Activated B cell treated with CpG ODN at 0.5 μM for 24 hours (primary cell): Measurements from ENCODE around the gene RNF126. TPM values are rescaled to one million over a fixed set of nuclear protein-coding genes. Genes with fewer than 3 reads are reported as not detected.
"Not testable (repeated sequence)": the region's sequence is repeated elsewhere in the genome, so short reads cannot be mapped to it uniquely, and the experiment has no call there.

Source experiments
- ATAC-seq: fragments of 200-7000 bp; cut with Tn5 transposase; one replicate; pipeline ENCODE4 v1.10.0; 2021; ENCODE audit warnings: low read depth, mild to moderate bottlenecking, moderate library complexity
- CTCF ChIA-PET: fragments of 350-600 bp; sonication (Branson Sonifier 250); formaldehyde crosslinking; loops from one replicate; lab custom pipeline; 2021; ENCODE audit warnings: antibody characterized with exemption; lab: Charles Lee
- POLR2A ChIA-PET: fragments of 350-600 bp; sonication (Branson Sonifier 250); formaldehyde crosslinking; loops from one replicate; lab custom pipeline; 2021; ENCODE audit warnings: antibody characterized with exemption; lab: Charles Lee
- DNase-seq: peaks from one replicate; pipeline ENCODE4 v3.0.0; 2022
- H3K27ac Mint-ChIP-seq: one replicate; pipeline ENCODE4 v1.8.0; 2020; ENCODE audit warnings: mixed read lengths
- H3K27me3 Mint-ChIP-seq: one replicate; pipeline ENCODE4 v1.8.0; 2021; ENCODE audit warnings: mixed read lengths
- H3K36me3 Mint-ChIP-seq: one replicate; pipeline ENCODE4 v1.8.0; 2021; ENCODE audit warnings: low read depth, mixed read lengths
- H3K4me1 Mint-ChIP-seq: one replicate; pipeline ENCODE4 v1.8.0; 2021; ENCODE audit warnings: mixed read lengths
- H3K4me3 Mint-ChIP-seq: one replicate; pipeline ENCODE4 v1.8.0; 2020; ENCODE audit warnings: mild to moderate bottlenecking, mixed read lengths
- H3K9me3 Mint-ChIP-seq: one replicate; pipeline ENCODE4 v1.8.0; 2020; ENCODE audit warnings: mixed read lengths
- intact Hi-C: fragments of 100-400 bp; cut with micrococcal nuclease; formaldehyde crosslinking; loops from one replicate; pipeline ENCODE4 v1.15.1; 2024
- total RNA-seq: library from RNA; stranded (reverse); gene quantifications from 2 replicates; pipeline ENCODE4 v1.2.3, GENCODE V29; 2022
- TF ChIP-seq, protein P1 (sequence below): fragments of 200-600 bp; IDR thresholded peaks from one replicate; pipeline ENCODE4 v1.8.0; 2022; ENCODE audit warnings: antibody characterized with exemption, mild to moderate bottlenecking

The RNF126 gene
- total RNA-seq, 1 donor from 2014 or later, result 82.7 TPM

DNA sequence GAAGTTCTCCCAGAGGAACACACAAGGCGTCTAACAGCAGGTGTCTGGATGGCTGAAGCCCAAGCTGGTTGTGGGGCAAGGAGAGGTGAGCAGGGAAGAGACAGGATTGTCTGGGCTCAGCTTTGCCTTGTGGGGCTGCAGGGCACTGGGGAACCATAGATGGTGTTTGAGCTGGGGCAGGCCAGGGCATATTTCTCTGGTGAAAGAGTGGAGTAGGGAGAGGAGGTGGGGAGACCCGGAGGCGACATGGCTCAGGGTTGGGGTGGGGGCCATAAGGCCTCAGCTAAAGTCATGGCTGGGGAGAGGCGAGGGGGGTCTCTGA is 40.3 kb upstream of the RNF126 start:
- CTCF ChIA-PET, result no interaction called here
- ATAC-seq, result no peak
- Mint-ChIP-seq H3K4me3 (no peak overlapping the region), H3K9me3 (peaks cover 7% of the 10 kb centered on the region), H3K27me3 (peaks cover 38% of the 10 kb centered on the region), H3K27ac (no peak overlapping the region), H3K36me3 (no peaks in the 10 kb centered on the region), H3K4me1 (peaks cover 9% of the 10 kb centered on the region)
- POLR2A ChIA-PET, result interaction anchor here (0.5 to 0.7 kb wide), 2 partner anchors 35 to 317 kb away, joined by 4 read pairs; no protein-coding TSS in a partner anchor
- DNase-seq, result no peak
- intact Hi-C loops, result no loop called here
- TF ChIP-seq, protein P1, sequence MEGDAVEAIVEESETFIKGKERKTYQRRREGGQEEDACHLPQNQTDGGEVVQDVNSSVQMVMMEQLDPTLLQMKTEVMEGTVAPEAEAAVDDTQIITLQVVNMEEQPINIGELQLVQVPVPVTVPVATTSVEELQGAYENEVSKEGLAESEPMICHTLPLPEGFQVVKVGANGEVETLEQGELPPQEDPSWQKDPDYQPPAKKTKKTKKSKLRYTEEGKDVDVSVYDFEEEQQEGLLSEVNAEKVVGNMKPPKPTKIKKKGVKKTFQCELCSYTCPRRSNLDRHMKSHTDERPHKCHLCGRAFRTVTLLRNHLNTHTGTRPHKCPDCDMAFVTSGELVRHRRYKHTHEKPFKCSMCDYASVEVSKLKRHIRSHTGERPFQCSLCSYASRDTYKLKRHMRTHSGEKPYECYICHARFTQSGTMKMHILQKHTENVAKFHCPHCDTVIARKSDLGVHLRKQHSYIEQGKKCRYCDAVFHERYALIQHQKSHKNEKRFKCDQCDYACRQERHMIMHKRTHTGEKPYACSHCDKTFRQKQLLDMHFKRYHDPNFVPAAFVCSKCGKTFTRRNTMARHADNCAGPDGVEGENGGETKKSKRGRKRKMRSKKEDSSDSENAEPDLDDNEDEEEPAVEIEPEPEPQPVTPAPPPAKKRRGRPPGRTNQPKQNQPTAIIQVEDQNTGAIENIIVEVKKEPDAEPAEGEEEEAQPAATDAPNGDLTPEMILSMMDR, result no peak

DNA sequence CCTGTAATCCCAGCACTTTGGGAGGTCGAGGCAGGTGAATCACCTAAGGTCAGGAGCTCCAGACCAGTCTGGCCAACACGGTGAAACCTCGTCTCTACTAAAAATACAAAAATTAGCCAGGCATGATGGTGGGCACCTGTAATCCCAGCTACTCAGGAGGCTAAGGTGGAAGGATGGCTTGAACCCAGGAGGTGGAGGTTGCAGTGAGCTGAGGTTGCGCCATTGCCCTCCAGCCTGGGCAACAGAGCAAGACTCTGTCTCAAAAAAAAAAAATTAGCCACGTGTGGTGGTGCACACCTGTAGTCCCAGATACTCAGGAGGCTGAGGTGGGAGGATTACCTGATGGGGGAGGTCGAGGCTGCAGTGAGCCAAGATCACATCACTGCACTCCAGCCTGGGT is 39.8 kb upstream of the RNF126 start:
- POLR2A ChIA-PET, result interaction anchor here (0.7 kb wide), 1 partner anchor 317 kb away, joined by 4 read pairs; no protein-coding TSS in a partner anchor
- intact Hi-C loops, H3K4me3 Mint-ChIP-seq, DNase-seq, H3K9me3 Mint-ChIP-seq, H3K36me3 Mint-ChIP-seq, CTCF ChIA-PET, H3K27ac Mint-ChIP-seq, H3K4me1 Mint-ChIP-seq, ATAC-seq: not testable (repeated sequence)
- H3K27me3 Mint-ChIP-seq, result peaks cover 37% of the 10 kb centered on the region

DNA sequence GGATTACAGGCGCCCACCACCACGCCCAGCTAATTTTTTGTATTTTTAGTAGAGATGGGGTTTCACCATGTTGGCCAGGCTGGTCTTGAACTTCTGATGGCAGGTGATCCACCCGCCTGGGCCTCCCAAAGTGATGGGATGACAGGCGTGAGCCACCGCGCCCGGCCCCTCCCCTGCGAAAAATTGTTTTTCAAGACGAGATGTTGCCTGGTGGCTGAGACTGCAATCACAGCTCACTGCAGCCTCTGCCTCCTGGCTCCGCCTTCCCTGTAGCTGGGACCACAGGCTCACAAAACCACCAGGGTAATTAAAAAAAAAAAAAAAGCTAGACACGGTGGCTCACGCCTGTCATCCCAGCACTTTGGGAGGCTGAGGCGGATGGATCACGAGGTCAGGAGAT is 36.9 kb upstream of the RNF126 start:
- ATAC-seq, DNase-seq, POLR2A ChIA-PET, H3K9me3 Mint-ChIP-seq, H3K27ac Mint-ChIP-seq, H3K4me1 Mint-ChIP-seq, H3K36me3 Mint-ChIP-seq, H3K4me3 Mint-ChIP-seq: not testable (repeated sequence)
- CTCF ChIA-PET, result interaction anchor here (0.6 kb wide), 1 partner anchor 210 kb away, joined by 3 read pairs; no protein-coding TSS in a partner anchor
- peaks cover 26% of the 10 kb centered on the region for H3K27me3 Mint-ChIP-seq
- intact Hi-C loops, result loop anchor here (1.0 kb wide), 1 partner anchor 10 kb away; no protein-coding TSS in a partner anchor

DNA sequence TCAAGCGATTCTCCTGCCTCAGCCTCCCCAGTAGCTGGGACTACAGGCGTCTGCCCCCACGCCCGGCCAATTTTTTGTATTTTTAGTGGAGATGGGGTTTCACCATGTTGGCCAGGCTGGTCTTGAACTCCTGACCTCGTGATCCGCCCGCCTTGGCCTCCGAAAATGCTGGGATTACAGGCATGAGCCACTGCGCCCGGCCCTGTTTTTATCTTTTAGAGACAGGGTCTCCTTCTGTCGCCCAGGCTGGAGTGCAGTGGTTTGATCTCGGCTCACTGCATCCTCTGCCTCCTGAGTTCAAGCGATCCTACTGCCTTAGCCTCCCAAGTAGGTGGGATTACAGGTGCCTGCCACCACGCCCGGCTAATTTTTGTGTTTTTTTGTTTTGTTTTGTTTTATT is 35.5 kb upstream of the RNF126 start:
- POLR2A ChIA-PET, H3K4me3 Mint-ChIP-seq, ATAC-seq, H3K4me1 Mint-ChIP-seq, DNase-seq, intact Hi-C loops, CTCF ChIA-PET, H3K27ac Mint-ChIP-seq, H3K9me3 Mint-ChIP-seq, H3K36me3 Mint-ChIP-seq: not testable (repeated sequence)
- peaks cover 24% of the 10 kb centered on the region for H3K27me3 Mint-ChIP-seq

DNA sequence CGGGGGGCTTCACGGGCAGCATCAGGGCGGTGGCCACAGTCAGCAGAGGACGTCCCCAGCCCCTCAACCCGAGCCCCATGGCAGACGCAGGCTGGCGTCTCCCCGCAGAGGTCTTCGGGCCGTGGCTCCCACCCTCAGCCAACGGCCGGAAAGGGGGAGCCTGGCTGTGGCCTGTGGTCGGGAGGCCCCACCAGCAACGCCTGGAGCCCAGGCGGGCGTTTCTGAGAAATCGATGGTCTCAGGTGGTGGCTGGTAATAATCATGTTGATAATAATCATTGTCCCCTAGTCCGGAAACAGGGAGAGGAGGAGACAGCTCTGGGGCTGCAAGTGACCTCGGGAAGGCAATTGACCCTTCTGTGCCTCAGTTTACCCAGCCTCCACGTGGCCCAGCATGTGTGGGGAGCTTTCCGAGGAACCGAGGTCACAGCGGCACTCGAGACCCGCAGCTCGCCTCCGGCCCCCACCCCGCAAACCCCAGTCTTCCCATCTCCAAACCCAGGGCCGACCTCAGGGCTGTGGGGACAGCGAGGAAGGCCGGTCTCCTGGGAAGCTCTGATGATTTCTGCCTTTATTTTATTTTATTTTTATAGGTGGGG is 32.4 kb upstream of the RNF126 start, which contains the start of gene PRSS57:
Gene PRSS57, minus strand, starts transcription at position 101 of the 598 bp plus-strand sequence. Its CDS starts 22 bp downstream, at position 79.
- DNase-seq, result no peak
- H3K27ac Mint-ChIP-seq, result no peak within 1 kb of the TSS
- ATAC-seq, result no peak
- peaks cover 12% of the 10 kb centered on the region for H3K27me3 Mint-ChIP-seq
- intact Hi-C loops, result no loop called here
- TF ChIP-seq, protein P1, result no peak
- no peaks in the 10 kb centered on the region for H3K36me3 Mint-ChIP-seq
- no peaks in the 10 kb centered on the region for H3K4me1 Mint-ChIP-seq
- no peak within 1 kb of the TSS for H3K4me3 Mint-ChIP-seq
- ChIA-PET CTCF (no interaction called here), POLR2A (interaction anchor here (0.6 kb wide), 1 partner anchor 17 kb away, joined by 7 read pairs; no protein-coding TSS in a partner anchor)
- H3K9me3 Mint-ChIP-seq, result no peaks in the 10 kb centered on the region

DNA sequence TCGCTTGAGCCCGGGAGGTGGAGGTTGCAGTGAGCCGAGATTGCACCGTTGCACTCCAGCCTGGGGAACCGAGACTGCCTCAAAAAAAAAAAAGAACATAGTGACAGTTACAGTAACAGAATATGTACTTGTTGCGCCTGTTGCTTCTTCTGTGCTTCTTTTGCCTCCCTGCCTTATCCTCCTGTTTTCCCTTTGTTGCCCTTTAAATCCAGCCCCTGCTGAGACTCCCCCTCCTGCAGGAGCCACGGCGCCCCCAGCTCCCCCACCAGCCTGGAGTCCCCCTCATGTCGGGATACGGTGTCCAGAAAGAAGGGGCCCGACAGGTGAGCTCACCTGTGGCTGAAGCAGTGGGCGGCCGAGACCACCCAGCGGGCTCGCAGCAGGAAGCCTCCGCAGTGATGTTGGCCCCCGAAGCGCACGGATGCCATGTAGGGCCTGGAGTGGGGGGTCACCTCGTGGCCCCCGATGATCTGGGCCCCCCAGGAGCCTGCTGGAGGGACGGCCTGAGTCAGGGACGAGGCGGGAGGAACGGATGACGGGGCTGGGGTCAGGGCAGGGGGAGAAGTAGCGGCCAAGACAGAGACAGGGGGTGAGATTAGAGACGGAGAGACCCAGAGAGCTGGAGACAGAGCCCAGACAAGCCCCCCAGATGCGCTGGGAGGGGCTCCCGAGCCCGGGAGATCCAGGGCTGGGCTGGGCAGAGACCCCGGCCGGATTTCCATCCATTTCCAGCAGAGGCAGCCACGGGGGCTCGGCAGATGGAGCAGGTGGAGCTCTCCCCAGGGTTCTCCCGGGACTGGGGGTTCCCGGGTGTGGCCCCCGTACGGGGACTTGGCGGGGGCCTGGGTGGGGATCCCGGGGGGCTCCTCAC is 31.7 kb upstream of the RNF126 start:
- Mint-ChIP-seq H3K4me3 (no peak overlapping the region), H3K36me3 (no peaks in the 10 kb centered on the region), H3K27me3 (peaks cover 12% of the 10 kb centered on the region), H3K27ac (no peak overlapping the region), H3K4me1 (no peaks in the 10 kb centered on the region), H3K9me3 (no peaks in the 10 kb centered on the region)
- ATAC-seq, result no peak
- ChIA-PET CTCF (no interaction called here), POLR2A (interaction anchor here (0.6 to 0.7 kb wide), 2 partner anchors 17 to 37 kb away, joined by 7 read pairs; no protein-coding TSS in a partner anchor)
- no peak for DNase-seq
- intact Hi-C loops, result no loop called here
- TF ChIP-seq, protein P1, result no peak
